GM12878 (cell line): ENCODE results near the gene CSNK1A1. TPM values are rescaled to one million over a fixed set of nuclear protein-coding genes. Genes with fewer than 3 reads are reported as not detected.

Source experiments
- ATAC-seq: fragments of 200-7000 bp; cut with Tn5 transposase; 3 replicates; pipeline ENCODE4 v1.9.1; 2020; ENCODE audit warnings: mild to moderate bottlenecking, moderate library complexity
- BruUV-seq: library from RNA; stranded (reverse); fragments of 400-500 nt; replicated peaks from 2 replicates; lab custom pipeline; 2021; lab: Mats Ljungman, UMichigan
- CTCF ChIA-PET: fragments of 300-600 bp; sonication (Branson Sonifier 250); formaldehyde crosslinking; extraction: SDS; loops from one replicate; lab custom pipeline; 2021; ENCODE audit warnings: inconsistent platforms; lab: Yijun Ruan, JAX
- POLR2A ChIA-PET: fragments of 350-600 bp; formaldehyde crosslinking; extraction: SDS; loops from one replicate; lab custom pipeline; 2021; ENCODE audit warnings: inconsistent platforms; lab: Charles Lee
- RAD21 ChIA-PET: fragments of 300-600 bp; sonication (Branson Sonifier 250); formaldehyde crosslinking; loops from one replicate; lab custom pipeline; 2023; ENCODE audit warnings: antibody characterized with exemption; ENCODE audit not compliant: unreplicated experiment; lab: Charles Lee
- SMC1A ChIA-PET: fragments of 300-600 bp; sonication (Branson Sonifier 250); formaldehyde crosslinking; loops from one replicate; lab custom pipeline; 2023; ENCODE audit not compliant: unreplicated experiment, uncharacterized antibody; lab: Charles Lee
- DNase-seq: peaks from one replicate; pipeline ENCODE4 v3.0.0-alpha.2; 2011; ENCODE audit warnings: low read depth, low spot score
- FAIRE-seq: peaks from 3 replicates; lab custom pipeline; 2011; peaks lifted over from hg19 to GRCh38; lab: Jason Lieb, UNC
- H2AFZ ChIP-seq: 2 replicates; pipeline ENCODE4 v1.6.0; 2011; ENCODE audit warnings: low read depth, low read length, control low read depth; ENCODE audit not compliant: control insufficient read depth
- H3K27ac ChIP-seq: 2 replicates; pipeline ENCODE4 v1.5.1; 2011; ENCODE audit warnings: control low read depth; ENCODE audit not compliant: control insufficient read depth, insufficient read depth
- H3K27me3 ChIP-seq, 2 experiments: replicated peaks in 1 of 2; 2 replicates each; pipeline versions ENCODE4 v1.6.0 to v1.6.1; 2011; ENCODE audit warnings: low read length in 1 of 2; ENCODE audit not compliant: control insufficient read depth in 2 of 2, insufficient read depth in 2 of 2
- H3K36me3 ChIP-seq, 2 experiments: 2 replicates each; pipeline ENCODE4 v1.5.1; 2011; ENCODE audit warnings: low read length in 1 of 2; ENCODE audit not compliant: control insufficient read depth in 2 of 2, insufficient read depth in 2 of 2
- H3K4me1 ChIP-seq: 2 replicates; pipeline ENCODE4 v1.6.1; 2011; ENCODE audit warnings: mild to moderate bottlenecking, low read length, moderate library complexity, mixed read lengths; ENCODE audit not compliant: control insufficient read depth, insufficient read depth
- H3K4me2 ChIP-seq: 2 replicates; pipeline ENCODE4 v1.6.0; 2011; ENCODE audit warnings: control low read depth; ENCODE audit not compliant: control insufficient read depth, insufficient read depth
- H3K4me3 ChIP-seq: fragments of 200-600 bp; sonication (generic); 2 replicates; pipeline ENCODE4 v1.5.1; 2016
- H3K79me2 ChIP-seq: 2 replicates; pipeline ENCODE4 v1.6.0; 2011; ENCODE audit warnings: low read length; ENCODE audit not compliant: control insufficient read depth, insufficient read depth
- H3K9ac ChIP-seq: 2 replicates; pipeline ENCODE4 v1.8.0; 2011; ENCODE audit warnings: low read length, control low read depth, mixed read lengths; ENCODE audit not compliant: control insufficient read depth, insufficient read depth
- H3K9me3 ChIP-seq: replicated peaks from 3 replicates; pipeline ENCODE4 v1.5.1; 2011; ENCODE audit warnings: mild to moderate bottlenecking, low read length; ENCODE audit not compliant: control insufficient read depth, insufficient read depth
- H4K20me1 ChIP-seq: 2 replicates; pipeline ENCODE4 v1.6.0; 2011; ENCODE audit not compliant: control insufficient read depth, insufficient read depth
- ATF3 ChIP-seq: IDR thresholded peaks from 2 replicates; pipeline ENCODE4 v1.6.1; 2011; ENCODE audit warnings: low read depth, mild to moderate bottlenecking, low read length, moderate library complexity, borderline replicate concordance; ENCODE audit errors: extremely low read depth
- ATF7 ChIP-seq: fragments of 450-650 bp; IDR thresholded peaks from 2 replicates; pipeline ENCODE4 v1.6.1; 2016; ENCODE audit warnings: low read depth, mild to moderate bottlenecking
- BHLHE40 ChIP-seq, 2 experiments: fragments of 450-650 bp in 1 of 2; IDR thresholded peaks; 2 replicates each; pipeline ENCODE4 v1.6.1; 2011 to 2017; ENCODE audit warnings: low read depth in 2 of 2, borderline replicate concordance in 1 of 2, improper control_type of control experiment in 1 of 2, low read length in 1 of 2, mild to moderate bottlenecking in 1 of 2
- BRCA1 ChIP-seq: IDR thresholded peaks from 2 replicates; pipeline ENCODE4 v1.6.1; 2011; ENCODE audit warnings: low read depth, low read length, improper control_type of control experiment
- CHD1 ChIP-seq: IDR thresholded peaks from 2 replicates; pipeline ENCODE4 v1.6.1; 2012; ENCODE audit warnings: low read depth, low read length, improper control_type of control experiment
- CREB1 ChIP-seq: IDR thresholded peaks from 2 replicates; pipeline ENCODE4 v1.6.1; 2012; ENCODE audit warnings: low read depth, mild to moderate bottlenecking, inconsistent platforms
- FOS ChIP-seq: IDR thresholded peaks from 3 replicates; pipeline ENCODE4 v1.6.1; 2011; ENCODE audit warnings: borderline replicate concordance; ENCODE audit not compliant: insufficient read length; ENCODE audit errors: extremely low read depth
- HDGF ChIP-seq: fragments of 450-650 bp; IDR thresholded peaks from 2 replicates; pipeline ENCODE4 v1.6.1; 2016; ENCODE audit warnings: antibody characterized with exemption
- IRF4 ChIP-seq: IDR thresholded peaks from 2 replicates; pipeline ENCODE4 v1.6.1; 2011; ENCODE audit warnings: low read depth, low read length
- JUNB ChIP-seq: IDR thresholded peaks from 2 replicates; pipeline ENCODE4 v1.6.1; 2016; ENCODE audit warnings: antibody characterized with exemption, mild to moderate bottlenecking
- KLF5 ChIP-seq: fragments of 450-650 bp; IDR thresholded peaks from 2 replicates; pipeline ENCODE4 v1.6.1; 2014; ENCODE audit warnings: mild to moderate bottlenecking; ENCODE audit not compliant: partially characterized antibody
- MEF2B ChIP-seq: fragments of 450-650 bp; IDR thresholded peaks from 2 replicates; pipeline ENCODE4 v1.6.1; 2018; ENCODE audit warnings: mild to moderate bottlenecking, moderate library complexity; ENCODE audit not compliant: partially characterized antibody, poor library complexity, severe bottlenecking
- MYB ChIP-seq: fragments of 150-350 bp; IDR thresholded peaks from 2 replicates; pipeline ENCODE4 v1.6.1; 2014; ENCODE audit warnings: mild to moderate bottlenecking, low read depth, low read length, borderline replicate concordance
- MYC ChIP-seq: IDR thresholded peaks from 2 replicates; pipeline ENCODE4 v1.6.1; 2011; ENCODE audit warnings: mild to moderate bottlenecking, low read length, moderate library complexity, inconsistent platforms; ENCODE audit not compliant: insufficient read depth, insufficient replicate concordance, insufficient read length, severe bottlenecking
- NFYB ChIP-seq: IDR thresholded peaks from 2 replicates; pipeline ENCODE4 v1.6.1; 2011; ENCODE audit warnings: low read depth, mild to moderate bottlenecking, low read length, improper control_type of control experiment, moderate library complexity; ENCODE audit not compliant: insufficient read depth
- NR2F1 ChIP-seq: fragments of 450-650 bp; conservative IDR thresholded peaks from 2 replicates; pipeline ENCODE4 v1.6.1; 2017; ENCODE audit warnings: mild to moderate bottlenecking
- POLR2A ChIP-seq: IDR thresholded peaks from 2 replicates; pipeline ENCODE4 v1.6.1; 2011; ENCODE audit warnings: low read depth, mild to moderate bottlenecking, low read length
- RAD21 ChIP-seq: IDR thresholded peaks from 2 replicates; pipeline ENCODE4 v1.6.1; 2011; ENCODE audit warnings: mild to moderate bottlenecking, low read depth, low read length, moderate library complexity; ENCODE audit not compliant: insufficient read depth
- RBBP5 ChIP-seq: fragments of 200-600 bp; sonication (generic); conservative IDR thresholded peaks from 2 replicates; pipeline ENCODE4 v1.6.1; 2016
- STAT1 ChIP-seq: fragments of 450-650 bp; conservative IDR thresholded peaks from 2 replicates; pipeline ENCODE4 v1.6.1; 2014; ENCODE audit warnings: antibody characterized with exemption, mild to moderate bottlenecking
- SUPT20H ChIP-seq: IDR thresholded peaks from 2 replicates; pipeline ENCODE4 v1.6.1; 2011; ENCODE audit warnings: low read depth, mild to moderate bottlenecking, low read length, moderate library complexity, borderline replicate concordance; ENCODE audit not compliant: control insufficient read depth
- USF1 ChIP-seq: IDR thresholded peaks from 2 replicates; pipeline ENCODE4 v1.6.1; 2011; ENCODE audit warnings: borderline replicate concordance, low read depth, mild to moderate bottlenecking, moderate library complexity, mixed read lengths, low read length; ENCODE audit not compliant: insufficient read depth; ENCODE audit errors: extremely low read length
- WRNIP1 ChIP-seq: IDR thresholded peaks from 2 replicates; pipeline ENCODE4 v1.6.1; 2011; ENCODE audit warnings: low read depth, low read length, improper control_type of control experiment, borderline replicate concordance
- YY1 ChIP-seq: IDR thresholded peaks from 2 replicates; pipeline ENCODE4 v1.6.1; 2011; ENCODE audit warnings: low read depth, mild to moderate bottlenecking, low read length
- WGBS: methylation state at CpG from one replicate; pipeline ENCODE4 v1.1.6; 2016; ENCODE audit warnings: low lambda C conversion rate; ENCODE audit not compliant: insufficient replicate concordance, insufficient coverage; ENCODE audit errors: missing lambda C conversion rate; 5-methylcytosine and 5-hydroxymethylcytosine counted together
- in situ Hi-C: fragments of 300-500 bp; cut with MboI; formaldehyde crosslinking; loops from 9 replicates; pipeline ENCODE4 v1.14.3; 2018; ENCODE audit warnings: mixed read lengths
- intact Hi-C: fragments of 100-400 bp; cut with micrococcal nuclease; formaldehyde crosslinking; loops from one replicate; pipeline ENCODE4 v1.14.2; 2022; ENCODE audit not compliant: unreplicated experiment
- polyA plus RNA-seq, 11 experiments: library from polyadenylated mRNA; depleted of rRNA in 4 of 11; unstranded in 6 of 11; stranded (reverse) in 5 of 11; fragments of >200 nt; fragmentation: Nextera tagmentation in 4 of 11; fragmentation: Illumina TruSeq in 1 of 11; extraction: Ambion mirVana in 4 of 11; extraction: Trizol in 1 of 11; gene quantifications; 1 replicate in 1 of 11; 2 replicates in 10 of 11; pipeline versions ENCODE4 v1.2.1 to v1.2.3, GENCODE V29; 2011 to 2016; ENCODE audit warnings: inconsistent platforms in 2 of 11, missing spikeins in 2 of 11, low read depth in 1 of 11
- total RNA-seq, 4 experiments: library from RNA; depleted of rRNA in 3 of 4; stranded (reverse); fragments of >200 nt in 3 of 4; fragmentation: Illumina TruSeq in 1 of 4; extraction: Trizol in 1 of 4; gene quantifications; 2 replicates each; pipeline versions ENCODE4 v1.2.1 to v1.2.3, GENCODE V29; 2013 to 2021

The CSNK1A1 gene
- total and polyA plus RNA-seq, 10 of the 15 experiments (the other 5 are each of a cell fraction or from before 2014, with no cell fraction given) = 53.3 to 155 (median 133) TPM

- Histone ChIP-seq H3K27me3 (no peaks in the 10 kb centered on the region; a peak in 1 of 4 replicates), H3K79me2 (no peaks in the 10 kb centered on the region), H3K4me3 (no peak overlapping the region), H2AFZ (no peak overlapping the region), H3K4me2 (no peak overlapping the region), H3K27ac (no peak overlapping the region), H3K9ac (no peak overlapping the region), H3K4me1 (no peaks in the 10 kb centered on the region), H3K9me3 (no peaks in the 10 kb centered on the region; the same call in 2 of the 3 replicates), H4K20me1 (no peaks in the 10 kb centered on the region), H3K36me3 (no peaks in the 10 kb centered on the region; a peak in 1 of 4 replicates)
- ChIA-PET SMC1A (interaction anchor here (0.5 to 4.6 kb wide), 6 partner anchors 9 to 123 kb away, joined by 3 to 27 read pairs (median 3); no protein-coding TSS in a partner anchor), POLR2A (no interaction called here), CTCF (interaction anchor here (0.5 to 11.2 kb wide), 24 partner anchors 9 to 431 kb away, joined by 3 to 108 read pairs (median 4); partner anchors contain the start of genes CSNK1A1 and IL17B), RAD21 (interaction anchor here (0.9 to 3.8 kb wide), 6 partner anchors 120 to 175 kb away, joined by 3 to 27 read pairs (median 6); no protein-coding TSS in a partner anchor)
- FAIRE-seq (peak; percentile 90), DNase-seq (no peak), ATAC-seq (peak; percentile 95)
- 37% methylated on average over 17 of the region's 17 CpGs for WGBS
- in situ Hi-C loops (loop anchor here (5.0 kb wide), 1 partner anchor 120 kb away; no protein-coding TSS in a partner anchor), intact Hi-C loops (loop anchor here (1.0 to 2.0 kb wide), 2 partner anchors 122 to 176 kb away; no protein-coding TSS in a partner anchor)
- BruUV-seq = no TSS peak
- TF ChIP-seq MEF2B (no peak), RBBP5 (no peak), BHLHE40 (IDR thresholded peaks at IDR 0.05; ENCODE audit: borderline replicate concordance in 1 of 2, low read depth in 2 of 2, low read length in 1 of 2) (peak; percentile 14 to 32; a peak in 1 of 4 replicates), FOS (no peak), ATF3 (no peak), IRF4 (no peak), MYC (no peak), BRCA1 (no peak), NFYB (no peak), RAD21 (peak; percentile 75), JUNB (no peak), POLR2A (no peak), SUPT20H (no peak), ATF7 (no peak), WRNIP1 (no peak), HDGF (no peak), CREB1 (no peak), YY1 (peak; percentile 63), USF1 (no peak), NR2F1 (no peak), STAT1 (no peak), CHD1 (no peak), MYB (no peak), KLF5 (no peak)
These were observed 108.6 kb downstream of the CSNK1A1 start for GRCh38 chr5:149442563-149443182.
